Ramos (cell line): ENCODE results near the gene EIF4G2.

Experiments used
- in situ Hi-C: fragments of 300-500 bp; cut with MboI; formaldehyde crosslinking; loops from one replicate; pipeline ENCODE4 v1.14.3; 2022; ENCODE audit warnings: low sequenced_read_pairs; ENCODE audit not compliant: unreplicated experiment

The EIF4G2 gene

DNA sequence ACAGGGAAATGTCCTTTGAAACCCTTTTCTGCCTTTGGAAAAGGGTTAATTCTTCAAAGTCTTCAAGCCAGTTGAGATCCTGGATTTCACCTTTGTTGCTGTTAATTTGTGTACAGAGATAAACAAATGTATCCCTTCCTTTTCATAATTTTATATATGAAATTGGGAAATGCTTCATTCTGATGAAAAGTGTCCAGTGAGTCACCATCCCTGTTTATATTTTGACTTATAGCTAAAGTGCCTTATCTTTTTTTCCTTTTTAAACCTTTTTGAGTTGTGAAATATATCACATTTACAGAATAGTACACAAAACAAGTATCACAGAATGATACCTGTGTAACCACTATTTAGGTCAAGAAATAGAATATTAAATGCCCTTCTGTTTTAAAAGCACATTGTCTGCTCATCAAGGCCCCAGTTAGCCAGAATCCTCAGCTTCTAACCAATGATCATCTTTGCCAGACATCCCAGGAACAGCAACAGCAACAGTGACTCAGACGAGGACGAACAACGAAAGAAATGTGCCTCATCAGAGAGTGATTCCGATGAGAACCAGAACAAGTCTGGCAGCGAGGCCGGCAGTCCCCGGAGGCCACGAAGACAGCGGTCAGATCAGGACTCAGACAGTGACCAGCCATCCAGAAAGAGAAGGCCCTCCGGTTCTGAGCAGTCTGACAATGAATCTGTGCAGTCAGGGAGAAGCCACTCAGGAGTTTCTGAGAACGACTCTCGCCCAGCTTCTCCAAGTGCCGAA, 30.3 kb downstream of the EIF4G2 start:
- in situ Hi-C loops = loop anchor here (25.0 kb wide), 2 partner anchors 484 to 1009 kb away; no protein-coding TSS in a partner anchor

DNA sequence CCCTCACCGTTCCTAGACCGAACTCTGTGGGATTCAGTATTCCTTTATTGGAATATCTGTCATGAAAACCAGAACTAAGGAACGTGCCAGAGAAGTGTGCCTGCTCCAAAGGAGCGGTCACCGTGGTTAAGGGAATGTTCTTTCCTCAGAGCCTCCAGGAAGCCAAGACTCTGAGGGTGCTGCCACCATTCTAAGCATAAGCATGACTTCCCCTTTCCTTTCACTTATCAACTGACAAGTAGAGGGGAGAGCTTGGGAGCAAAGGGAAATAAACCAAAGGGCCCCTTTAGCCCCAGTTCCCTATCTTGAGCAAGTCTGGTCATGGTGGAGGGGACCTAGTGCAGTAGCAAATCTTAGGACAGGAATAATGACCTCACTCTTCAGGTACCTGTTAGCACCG, 30.9 kb downstream of the EIF4G2 start:
- in situ Hi-C loops = loop anchor here (25.0 kb wide), 2 partner anchors 484 to 1009 kb away; no protein-coding TSS in a partner anchor

DNA sequence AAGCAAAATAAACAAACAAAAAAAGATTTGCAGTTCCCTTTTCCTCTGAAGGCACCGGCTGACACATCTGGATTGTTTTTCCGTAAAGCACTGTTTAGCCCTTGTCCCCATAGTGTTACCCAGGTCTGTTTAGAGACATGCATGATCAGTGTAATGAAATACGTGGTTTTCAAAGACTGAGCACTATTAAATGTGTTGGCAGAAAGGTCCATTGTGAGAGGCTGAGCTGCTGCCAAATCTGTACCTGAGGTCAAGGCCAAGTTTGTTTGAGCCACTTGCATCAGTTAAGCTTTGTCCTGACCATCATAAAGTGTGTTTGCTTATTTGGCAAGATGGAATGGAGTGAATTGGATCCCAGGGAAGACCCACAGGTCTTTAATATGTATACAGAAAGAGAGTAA, 31.3 kb downstream of the EIF4G2 start:
- in situ Hi-C loops = loop anchor here (25.0 kb wide), 2 partner anchors 485 to 1010 kb away; no protein-coding TSS in a partner anchor

DNA sequence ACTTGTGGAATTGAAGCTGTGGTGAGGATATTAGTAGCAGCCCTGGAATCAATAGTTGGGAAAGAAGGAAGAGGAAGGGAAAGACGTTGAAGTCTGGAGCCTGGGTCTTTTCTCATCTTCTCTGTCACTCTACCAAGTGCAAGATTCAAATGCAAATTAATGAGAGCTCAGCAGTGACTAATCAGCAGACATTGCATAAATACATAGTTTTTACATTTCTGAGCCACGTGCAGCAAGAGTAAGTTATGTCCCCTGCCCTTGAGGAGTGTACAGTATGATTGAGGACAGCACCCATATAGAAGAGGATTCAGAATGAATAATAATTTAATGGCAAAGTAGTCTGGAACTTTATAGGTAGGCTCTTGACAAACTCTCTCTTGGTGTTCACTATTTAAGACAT, 33.9 kb downstream of the EIF4G2 start:
- in situ Hi-C loops = loop anchor here (25.0 kb wide), 2 partner anchors 487 to 1012 kb away; no protein-coding TSS in a partner anchor

DNA sequence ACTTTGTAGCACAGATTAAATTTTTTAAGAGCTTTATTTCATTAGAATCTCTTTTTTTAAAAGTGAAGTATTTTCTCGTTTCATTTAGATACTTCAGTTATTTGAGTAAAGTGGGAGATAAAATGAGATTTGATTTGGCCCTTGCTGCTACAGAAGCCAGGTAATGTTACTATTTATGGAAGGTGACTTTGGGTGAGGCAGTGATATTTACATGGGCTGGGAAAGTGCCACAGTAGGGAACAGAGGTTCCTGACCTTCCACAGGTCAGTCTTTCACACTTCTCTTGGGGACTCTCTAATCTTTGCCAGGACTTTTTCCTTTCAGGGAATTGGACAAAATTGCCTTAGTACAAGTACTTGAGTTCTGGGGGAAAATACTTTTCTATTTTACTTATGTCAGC, 37.3 kb downstream of the EIF4G2 start:
- in situ Hi-C loops = no loop called here

DNA sequence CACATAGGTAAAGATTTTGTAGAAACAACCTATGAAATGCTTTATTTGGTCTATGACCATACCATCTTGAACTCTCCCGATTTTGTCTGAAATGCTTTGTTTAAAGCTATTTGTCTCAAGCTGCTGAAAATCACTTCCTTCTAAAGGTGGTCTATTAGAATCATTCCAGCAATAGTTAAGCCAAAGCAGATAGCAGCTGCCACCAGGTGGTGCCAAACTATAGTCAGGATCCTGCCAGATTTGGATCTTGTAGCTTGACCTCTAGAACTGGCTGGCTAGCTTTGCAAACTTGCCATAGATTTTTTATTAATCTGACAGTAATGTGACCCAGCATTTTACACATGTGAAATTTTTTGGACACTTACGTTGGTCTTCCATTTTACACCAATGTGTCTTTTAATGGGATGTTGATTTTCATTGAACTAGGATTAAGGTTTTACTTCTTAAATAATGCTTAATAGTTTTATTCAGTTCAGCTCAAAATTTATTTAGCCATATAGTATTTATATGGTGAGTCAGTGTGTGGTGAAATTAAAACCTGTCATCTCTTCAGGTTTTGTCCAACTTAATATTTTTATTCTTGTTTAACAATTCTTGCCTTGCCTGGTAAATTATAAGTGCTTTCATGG, 38.0 kb downstream of the EIF4G2 start:
- in situ Hi-C loops = no loop called here

DNA sequence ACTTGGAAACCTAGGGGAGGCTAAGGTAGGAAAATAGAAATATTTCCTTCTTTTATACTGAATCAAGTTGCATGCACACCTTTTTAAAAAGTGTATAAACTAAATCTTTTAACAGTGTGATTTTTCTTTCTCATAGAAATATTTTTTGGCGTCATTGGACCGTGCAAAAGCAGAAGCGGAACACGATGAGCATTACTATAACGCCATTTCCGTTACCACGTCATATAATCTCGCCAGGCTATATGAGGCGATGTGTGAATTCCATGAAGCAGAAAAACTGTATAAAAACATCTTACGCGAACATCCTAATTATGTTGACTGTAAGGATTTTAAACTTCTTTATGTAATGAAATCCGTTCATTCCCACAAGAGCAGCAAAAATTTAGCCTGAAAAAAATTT, 44.3 kb downstream of the EIF4G2 start:
- in situ Hi-C loops = no loop called here

DNA sequence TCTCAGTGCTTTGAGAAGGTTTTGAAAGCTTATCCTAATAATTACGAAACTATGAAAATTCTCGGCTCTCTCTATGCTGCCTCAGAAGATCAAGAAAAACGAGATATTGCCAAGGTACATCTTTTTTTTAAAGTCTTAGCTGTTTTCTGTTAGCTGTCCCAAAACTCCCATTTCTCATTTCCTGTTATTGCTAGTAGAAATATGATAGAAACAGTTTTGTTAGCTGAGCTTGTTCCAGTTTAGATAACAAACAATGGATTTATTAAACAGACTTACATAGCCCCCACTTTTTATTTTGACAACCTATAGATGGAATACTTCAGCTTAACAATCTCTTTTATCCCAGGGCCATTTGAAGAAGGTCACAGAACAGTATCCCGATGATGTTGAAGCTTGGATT, 45.0 kb downstream of the EIF4G2 start:
- in situ Hi-C loops = no loop called here

DNA sequence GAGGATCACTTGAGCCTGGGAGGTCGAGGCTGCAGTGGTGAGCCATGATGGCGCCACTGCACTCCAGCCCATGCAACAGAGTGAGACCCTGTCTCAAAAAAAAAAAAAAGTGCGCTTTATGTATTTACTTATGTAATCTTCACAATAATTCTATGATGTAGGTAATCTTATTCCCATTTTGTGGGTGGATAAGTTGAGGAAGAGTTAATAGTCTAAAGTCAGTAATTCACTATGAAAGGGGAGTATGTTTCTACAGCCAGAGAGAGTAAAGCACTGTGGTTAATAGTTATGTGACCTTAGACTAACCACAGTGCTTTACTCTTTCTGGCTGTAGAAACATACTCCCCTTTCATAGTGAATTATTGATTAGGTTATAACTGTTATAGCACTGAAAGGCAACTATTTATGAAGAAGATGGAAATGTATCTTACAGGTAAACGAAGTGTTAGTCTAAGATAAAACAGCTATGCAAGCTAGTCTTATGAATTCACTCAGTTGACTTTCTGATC, 45.8 kb downstream of the EIF4G2 start:
- in situ Hi-C loops = no loop called here

DNA sequence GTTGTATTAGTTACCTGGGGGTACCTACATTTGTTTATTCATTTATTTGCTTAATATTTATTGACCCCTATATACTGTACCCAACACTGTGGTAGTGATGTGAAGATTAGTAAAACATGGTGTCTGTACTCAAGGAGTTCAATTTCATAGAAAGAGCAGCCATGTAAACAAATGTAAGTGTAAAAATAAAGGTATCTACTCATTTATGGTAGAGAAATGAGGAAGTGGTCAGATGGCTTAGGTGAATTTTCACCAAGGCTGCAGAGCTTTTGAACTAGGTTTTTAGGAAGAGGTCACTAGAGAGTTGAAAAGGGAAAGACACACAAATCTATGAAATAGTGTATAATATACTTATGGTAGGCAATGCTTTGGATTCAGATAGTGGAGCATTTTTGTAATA, 46.5 kb downstream of the EIF4G2 start:
- in situ Hi-C loops = no loop called here

DNA sequence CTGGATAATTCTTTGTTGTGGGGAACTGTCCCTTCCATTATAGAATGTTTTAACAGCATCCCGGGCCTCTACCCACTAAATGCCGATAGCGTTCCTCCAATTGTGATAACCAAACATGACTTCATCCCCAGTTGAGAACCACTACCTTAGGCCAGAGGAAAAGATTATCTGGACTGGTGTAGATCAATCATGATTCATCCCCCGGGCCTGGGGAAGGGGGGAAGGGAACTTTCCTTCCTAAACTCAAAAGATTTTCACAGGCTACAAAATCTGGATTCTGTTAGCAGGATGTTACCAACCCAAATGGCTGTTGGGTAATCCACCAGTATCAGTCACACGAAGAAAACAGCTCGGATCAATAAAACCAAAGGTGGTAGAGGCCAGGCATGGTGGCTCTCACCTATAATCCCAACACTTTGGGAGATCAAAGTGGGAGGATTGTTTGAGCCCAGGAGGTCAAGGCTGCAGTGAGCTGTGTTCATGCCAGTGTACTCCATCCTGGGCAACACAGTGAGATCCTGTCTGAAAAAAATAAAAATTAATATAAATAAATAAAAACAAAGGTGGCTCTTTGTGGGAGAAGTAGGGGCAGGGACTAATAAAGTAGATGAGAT, 47.5 kb downstream of the EIF4G2 start:
- in situ Hi-C loops = no loop called here

DNA sequence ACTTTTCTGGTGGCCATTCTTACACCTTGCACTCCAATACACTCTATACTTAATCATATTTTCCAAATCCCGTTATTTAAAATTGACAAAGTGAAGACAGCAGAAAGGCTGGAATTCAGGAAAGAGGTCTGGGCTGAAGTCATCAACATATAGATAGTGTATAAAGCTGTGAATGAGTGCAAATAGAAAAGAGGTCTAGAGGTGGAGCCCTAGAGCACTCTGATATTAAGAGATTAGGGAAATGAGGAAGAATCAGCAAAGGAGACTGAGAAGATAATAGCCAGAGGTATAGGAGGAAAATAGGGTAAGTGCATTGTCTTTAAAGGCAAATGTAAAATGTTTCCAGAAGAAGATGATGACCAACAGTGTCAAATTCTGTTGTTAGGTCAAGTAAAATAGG, 49.8 kb downstream of the EIF4G2 start:
- in situ Hi-C loops = no loop called here

DNA sequence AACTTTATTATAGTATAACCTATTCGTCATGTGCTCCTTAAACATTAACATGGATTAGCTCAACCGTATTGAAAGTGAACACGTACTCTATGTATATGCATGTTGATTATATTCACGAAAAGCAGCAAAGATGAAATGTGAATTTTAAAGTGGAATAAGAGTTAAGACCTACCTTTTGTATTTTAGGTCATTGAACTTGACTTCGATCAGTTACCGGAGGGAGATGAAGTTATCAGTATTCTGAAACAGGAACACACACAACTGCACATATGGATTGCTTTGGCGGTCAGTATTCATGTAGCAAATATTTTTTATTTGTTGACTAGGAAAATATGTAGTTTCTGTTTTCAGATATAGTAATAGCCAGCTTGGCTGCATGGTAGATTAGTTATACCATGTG, 56.2 kb downstream of the EIF4G2 start:
- in situ Hi-C loops = no loop called here

DNA sequence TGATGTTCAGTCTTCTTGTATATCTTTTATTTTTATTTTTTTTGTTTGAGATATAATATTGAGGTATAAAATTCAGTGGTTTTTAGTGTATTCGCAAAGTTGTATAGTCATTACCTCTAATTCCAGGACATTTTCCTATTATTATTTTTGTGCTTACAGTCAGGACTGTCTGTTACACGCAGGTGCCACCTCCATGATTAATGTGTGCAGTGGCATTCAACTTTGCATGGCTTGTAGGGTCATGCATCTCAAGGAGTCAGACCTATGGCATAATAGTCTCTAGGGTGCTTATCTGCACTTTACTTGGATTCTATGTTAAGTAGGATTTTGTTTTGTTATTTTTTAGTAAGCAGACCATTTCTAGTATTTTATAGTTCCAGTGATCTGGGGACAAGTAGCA, 56.7 kb downstream of the EIF4G2 start:
- in situ Hi-C loops = no loop called here

DNA sequence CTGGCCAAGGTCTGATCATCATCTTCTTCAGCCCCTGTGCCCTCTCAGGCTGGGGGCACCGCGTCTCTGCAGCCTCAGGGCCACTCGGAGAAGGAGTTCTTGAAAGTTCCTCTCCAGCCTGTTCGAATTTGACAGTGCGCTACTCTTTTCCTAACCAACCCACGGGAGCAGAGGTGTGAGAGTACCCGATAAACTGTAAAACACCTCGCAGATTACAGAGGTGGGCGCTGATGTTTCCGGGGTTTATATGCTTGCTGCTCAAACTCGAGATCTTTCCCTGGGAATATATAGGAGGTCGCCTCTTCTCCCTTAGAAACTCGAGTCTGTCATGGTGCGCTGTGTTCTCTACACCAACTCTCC, 57.2 kb downstream of the EIF4G2 start:
- in situ Hi-C loops = no loop called here

DNA sequence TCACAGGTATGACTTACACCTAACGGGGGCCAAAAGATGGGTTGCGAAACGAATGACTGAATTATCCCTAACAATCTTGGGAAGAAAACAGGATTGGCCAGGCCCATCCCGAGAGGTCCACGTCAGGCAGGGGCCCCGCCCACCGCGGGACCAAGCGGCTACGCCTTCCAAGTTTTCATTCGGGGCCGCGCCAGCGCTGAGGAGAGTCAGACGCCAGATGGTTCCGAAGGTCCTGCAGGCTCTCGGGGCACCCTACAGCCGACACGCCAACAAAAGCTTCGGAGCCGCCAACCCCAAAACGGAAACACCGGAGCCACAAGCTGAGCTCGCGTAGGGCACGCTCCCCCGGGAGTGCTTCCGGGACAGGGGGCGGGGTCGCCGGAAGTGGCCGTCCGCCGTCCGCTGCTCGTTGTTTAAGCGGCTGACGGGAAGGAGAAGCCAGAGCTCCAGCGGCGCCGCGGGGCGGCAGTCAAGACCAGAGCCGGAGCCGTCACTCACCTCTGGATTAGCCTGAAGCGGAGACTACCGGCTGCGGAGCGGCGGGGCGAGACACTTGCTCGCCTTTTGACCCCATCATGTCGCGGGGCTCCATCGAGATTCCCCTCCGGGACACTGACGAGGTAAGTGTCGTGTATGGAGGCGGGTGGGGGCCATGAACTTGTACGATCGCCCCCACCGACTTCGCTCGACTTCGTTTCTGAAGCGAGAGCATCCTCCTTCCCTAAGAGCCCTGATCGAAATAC, 57.7 kb downstream of the EIF4G2 start, which contains the start of gene CTR9:
TSS of gene CTR9 (plus strand) at position 409 of the 743 bp plus-strand sequence. CDS start at position 576, 167 bp downstream.
- in situ Hi-C loops = no loop called here

DNA sequence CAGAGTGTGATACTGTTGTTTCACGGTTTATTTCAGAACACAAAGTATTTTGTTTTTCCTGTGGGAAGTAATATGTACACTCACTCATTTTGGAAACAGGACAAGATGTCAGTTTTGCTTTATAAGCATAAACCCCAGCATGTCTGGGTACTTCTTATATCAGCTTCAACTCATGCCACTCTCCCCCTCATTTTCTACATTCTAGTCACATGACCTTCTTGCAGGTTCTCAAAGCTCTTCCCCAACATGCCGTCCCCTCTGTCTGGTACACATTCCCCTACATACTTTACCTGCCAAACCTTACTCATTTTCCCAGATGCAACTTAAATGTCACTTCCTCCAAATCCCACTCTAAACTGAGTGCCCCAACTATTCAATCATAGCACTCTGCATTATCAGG, 59.2 kb downstream of the EIF4G2 start:
- in situ Hi-C loops = loop anchor here (25.0 kb wide), 1 partner anchor 987 kb away; no protein-coding TSS in a partner anchor

DNA sequence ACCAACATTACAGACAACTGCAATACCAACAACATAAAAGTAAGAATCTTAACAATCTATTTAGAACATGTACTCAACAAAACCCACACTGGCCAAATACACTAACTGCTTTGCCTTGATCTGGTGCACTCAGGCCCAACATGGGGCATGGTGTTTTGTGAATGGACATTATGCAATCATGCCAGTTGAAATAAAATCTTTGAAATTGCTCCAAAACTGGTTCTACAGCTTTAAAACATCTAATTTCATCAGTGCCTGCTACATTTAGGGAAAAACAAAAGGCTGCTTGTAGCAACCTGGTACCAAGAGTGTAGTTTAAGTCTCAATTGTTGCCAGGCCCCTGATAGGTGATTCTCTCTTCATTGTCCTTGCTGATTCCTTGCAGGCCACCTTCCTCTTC, 61.0 kb downstream of the EIF4G2 start:
- in situ Hi-C loops = loop anchor here (25.0 kb wide), 1 partner anchor 985 kb away; no protein-coding TSS in a partner anchor
